Activated CD8-positive, alpha-beta memory T cell treated with anti-CD3 and anti-CD28 coated beads, Interleukin-2, amount 50 U/mL, for 4 hours (primary cell): ENCODE data around the gene LMO7.
"Not testable (repeated sequence)": the region's sequence is repeated elsewhere in the genome, so short reads cannot be mapped to it uniquely, and the experiment has no call there.

Source experiments
- DNase-seq: peaks from one replicate; pipeline ENCODE4 v3.0.0-alpha.2; 2020

LMO7 gene

DNA sequence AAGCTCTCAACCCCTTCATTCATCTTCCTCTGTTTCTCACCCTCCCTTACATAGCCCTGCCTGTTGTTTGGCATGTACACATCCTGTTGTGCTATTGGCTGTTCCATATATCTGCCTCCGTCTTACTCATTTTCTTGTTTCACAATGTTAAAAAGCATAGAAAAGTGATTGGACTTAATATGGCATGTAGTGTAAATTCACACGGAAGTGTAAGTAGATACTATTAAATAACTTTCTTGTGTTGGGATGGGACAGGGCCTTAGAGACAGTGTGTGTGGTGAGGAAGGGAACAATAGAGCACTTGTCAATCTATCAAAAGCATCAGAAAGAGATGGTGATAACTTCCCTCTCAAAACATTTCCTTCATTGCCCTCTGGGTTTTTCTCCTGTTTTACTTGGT lies 12.3 kb downstream of the LMO7 start:
- no peak for DNase-seq

DNA sequence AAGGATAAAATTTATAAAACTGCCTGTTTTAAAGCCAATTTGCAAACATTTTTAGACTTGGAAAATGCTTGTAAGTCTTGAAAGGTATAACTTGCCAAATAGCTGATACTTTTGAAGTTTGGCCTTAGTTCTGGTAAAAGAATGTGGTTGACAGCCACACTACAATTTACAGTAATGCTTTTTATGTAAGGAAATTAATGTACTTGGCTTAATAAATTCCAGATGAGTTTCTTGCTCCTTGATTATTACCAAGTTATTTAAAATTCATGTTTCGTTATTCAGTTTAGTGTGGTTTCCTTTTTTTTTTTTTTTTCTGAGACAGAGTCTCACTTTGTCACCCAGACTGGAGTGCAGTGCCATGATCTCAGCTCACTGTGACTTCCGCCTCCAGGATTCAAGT lies 14.9 kb downstream of the LMO7 start:
- no peak for DNase-seq

DNA sequence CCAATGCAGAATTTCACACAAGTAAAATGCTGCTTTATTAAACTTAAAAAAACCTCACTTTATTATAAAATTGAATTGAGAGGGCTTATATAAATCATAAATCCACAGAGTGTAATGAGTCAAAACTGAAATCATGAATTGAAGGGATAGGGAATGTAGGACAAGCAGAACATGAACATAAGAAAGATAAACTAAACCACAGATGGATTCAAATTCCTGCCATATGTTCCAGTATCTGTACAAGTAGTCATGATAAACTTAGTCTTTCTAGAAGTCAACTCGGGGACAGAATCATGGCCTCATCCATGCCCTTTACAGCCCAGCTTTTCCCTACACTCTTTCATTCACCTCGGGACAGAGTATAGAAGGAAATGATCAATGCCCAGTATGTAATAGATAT lies 16.6 kb downstream of the LMO7 start:
- no peak for DNase-seq

DNA sequence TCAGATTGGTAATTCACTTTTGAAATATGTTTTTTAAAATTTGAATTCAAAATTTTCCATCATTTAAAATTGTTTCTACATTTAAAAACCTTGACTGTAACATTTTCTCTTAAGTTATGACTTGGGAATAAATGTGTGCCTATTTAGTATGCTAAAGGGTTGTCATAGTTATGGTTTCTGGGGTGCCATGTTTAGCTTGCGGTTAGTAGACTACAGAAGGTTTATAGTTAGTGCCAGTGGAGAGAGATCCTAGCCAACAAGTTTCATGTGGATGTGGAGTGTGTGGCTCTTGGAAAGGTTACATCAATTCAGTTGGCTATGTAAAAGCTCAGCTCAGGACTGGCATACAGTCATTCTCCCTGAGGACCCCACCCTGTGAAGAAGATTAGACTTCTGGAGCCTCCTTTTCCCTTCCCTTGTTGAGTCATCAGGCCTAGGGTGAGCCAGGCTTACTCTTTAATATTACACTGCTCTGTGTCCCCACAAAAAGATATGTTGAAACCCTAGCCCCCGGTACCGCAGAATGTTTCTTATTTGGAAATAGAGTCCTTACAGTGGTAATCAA lies 20.4 kb downstream of the LMO7 start:
- no peak for DNase-seq

DNA sequence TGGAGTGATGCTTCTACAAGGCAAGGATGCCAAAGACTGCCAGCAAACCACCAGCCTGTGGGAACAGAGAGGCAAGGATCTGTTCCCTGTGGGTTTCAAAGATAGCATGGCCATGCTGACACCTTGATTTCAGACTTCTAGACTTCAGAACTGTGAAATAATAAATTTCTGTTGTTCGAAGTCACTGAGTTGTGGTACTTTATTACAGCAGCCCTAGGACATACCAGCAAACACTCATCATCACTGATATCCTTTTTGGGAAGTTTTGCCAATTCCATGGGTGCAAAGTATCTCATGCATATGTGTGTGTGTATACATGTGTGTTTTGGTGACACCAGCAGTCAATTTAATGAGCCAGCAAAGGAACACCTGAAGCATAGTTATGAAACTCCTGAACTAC lies 21.0 kb downstream of the LMO7 start:
- DNase-seq, result no peak

DNA sequence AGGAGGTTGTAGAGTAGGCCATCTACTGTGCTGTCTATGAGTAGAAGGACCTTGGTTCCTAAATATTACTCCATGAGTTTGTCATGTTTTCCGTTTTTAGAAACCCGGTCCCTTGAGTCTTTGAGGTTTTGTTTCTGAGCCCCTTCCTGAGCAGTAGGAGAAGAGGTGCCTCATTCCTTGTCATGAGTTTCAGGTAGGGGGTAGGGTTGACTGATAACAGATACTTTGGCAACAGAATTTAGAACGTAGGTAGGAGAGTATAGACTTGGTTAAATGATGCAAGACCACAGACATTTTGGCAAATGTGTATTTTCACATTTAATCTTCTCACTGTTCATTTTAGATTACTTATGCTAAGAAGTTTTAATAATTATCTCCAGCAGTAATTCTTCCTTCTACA lies 24.6 kb downstream of the LMO7 start:
- no peak for DNase-seq

DNA sequence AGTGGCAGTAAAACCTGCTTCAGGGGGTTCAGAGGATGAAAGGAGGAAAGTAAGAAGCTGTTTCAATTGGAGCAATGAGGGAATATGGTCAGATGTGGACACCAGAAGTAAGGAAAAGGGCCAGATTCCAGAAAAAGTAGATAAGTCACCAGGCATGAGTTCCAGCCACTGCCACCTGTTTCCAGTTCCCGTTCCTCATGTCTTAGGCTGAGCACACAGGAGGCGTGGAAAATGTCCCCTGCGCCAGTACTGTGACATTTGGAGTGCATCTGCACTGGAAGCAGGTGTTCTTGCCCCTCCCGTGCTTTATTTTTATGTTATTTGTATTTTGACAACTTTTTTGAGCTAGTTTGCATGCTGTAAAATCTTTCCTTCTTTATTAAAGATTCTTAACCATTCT lies 25.3 kb downstream of the LMO7 start:
- no peak for DNase-seq

DNA sequence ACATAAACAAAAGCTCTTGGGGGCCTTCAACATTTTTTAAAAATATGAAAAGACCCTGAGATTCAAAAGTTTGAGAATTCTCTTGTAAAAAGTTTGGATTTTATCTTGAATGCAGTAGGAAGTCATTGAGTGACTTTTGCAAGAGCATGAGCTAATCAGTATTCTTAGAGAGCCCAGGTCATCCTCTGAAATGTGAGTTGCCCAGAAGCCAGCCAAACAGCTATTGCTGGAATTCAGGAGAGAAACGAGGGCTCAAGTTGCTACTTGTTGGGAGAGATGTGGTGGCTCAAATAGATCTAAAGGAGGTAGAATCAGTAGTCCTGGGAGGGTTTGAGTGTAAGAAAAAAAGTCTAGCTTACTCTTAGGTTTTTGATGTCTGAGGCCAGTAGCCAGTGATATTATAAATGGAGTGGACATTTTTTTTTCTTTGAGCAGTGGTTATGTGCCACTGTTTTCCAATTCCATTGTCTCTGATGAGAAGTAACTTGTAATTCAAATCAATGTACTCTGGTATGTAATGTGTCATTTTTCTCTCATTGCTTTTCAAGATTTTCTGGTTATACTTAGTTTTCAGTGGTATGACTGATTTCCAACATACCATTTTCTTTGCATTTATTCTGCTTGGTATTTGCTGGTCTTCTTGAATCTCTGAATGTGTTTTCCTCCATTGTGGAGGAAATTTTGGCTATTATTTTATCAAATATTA lies 30.7 kb downstream of the LMO7 start:
- no peak for DNase-seq

DNA sequence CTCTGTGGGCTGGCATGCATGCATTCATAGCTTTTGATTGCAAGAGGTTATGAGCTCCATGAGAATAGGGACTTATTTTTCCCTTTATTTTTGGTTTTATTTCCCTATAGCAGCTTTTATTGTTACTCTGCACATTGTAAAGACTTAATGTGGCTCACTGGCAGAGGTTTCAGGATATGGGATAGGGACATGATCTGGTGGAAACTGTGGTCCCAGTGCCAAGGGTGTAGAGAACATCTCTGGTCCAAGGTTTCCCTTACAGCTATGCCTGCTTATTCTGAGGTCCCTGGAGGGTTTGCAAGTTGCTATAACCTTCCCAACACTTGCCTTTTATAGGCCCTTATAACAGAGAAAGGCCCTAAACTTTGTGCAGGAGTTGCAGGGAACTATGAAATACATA lies 33.6 kb downstream of the LMO7 start:
- no peak for DNase-seq

DNA sequence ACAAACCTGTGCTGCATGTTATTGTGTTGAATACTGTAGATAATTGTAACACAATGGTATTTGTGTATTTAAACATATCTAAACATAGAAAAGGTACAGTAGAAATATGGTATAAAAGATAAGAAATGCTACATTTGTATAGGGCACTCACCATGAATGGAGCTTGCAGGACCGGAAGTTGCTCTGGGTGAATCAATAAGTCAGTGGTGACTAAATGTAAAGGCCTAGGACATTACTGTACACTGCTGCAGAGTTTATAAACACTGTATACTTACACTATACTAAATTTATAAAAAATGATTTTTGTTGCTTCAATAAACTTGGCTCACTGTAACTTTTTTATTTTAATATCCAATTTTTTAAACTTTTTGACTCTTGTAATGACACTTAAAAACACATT lies 34.4 kb downstream of the LMO7 start:
- no peak for DNase-seq

DNA sequence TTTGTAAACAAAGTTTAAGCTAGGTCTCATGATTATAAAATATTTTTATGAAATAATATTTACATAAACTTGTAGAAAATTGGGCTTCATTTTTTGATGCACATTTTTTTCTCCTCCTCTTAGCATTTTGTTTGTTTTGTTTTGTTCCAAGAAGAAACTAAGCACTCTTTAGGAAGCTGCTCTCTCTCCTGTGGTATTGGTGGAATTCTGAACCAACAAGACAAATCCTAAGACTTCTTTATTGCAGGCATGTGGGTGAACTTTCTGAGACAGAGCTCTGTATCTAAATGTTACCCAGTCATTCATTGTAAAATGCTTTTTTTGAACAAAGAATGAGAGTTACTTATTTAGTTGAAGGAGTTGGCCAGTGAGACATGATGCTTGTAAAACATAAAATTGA lies 39.3 kb downstream of the LMO7 start:
- DNase-seq, result no peak

DNA sequence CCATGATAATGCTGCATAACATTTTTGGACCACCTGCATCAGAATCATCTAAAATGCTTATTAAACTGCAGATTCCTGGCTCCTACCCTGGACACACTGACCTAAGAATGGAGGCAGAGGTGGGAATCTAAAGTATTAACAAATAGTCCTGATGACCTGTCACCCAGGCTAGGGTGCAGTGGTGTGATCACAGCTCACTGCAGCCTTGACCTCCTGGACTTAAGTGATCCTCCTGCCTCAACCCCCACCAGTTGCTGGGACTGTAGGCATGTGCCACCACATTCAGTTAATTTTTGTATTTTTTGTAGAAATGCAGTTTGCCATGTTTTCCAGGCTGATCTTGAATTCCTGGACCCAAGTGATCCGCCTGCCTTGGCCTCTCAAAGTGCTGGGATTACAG lies 43.3 kb downstream of the LMO7 start:
- DNase-seq, result no peak

DNA sequence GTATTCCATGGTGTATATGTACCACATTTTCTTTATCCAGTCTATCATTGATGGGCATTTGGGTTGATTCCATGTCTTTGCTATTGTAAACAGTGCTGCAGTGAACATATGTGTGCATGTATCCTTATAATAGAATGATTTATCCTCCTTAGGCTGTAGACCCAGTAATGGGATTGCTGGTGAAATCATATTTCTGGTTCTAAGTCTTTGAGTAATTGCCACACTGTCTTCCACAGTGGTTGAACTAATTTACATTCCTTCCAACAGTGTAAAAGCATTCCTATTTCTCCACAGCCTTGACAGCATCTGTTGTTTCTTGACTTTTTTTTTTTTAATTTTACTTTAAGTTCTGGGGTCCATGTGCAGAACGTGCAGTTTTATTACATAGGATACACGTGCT lies 44.1 kb downstream of the LMO7 start:
- not testable (repeated sequence) for DNase-seq

DNA sequence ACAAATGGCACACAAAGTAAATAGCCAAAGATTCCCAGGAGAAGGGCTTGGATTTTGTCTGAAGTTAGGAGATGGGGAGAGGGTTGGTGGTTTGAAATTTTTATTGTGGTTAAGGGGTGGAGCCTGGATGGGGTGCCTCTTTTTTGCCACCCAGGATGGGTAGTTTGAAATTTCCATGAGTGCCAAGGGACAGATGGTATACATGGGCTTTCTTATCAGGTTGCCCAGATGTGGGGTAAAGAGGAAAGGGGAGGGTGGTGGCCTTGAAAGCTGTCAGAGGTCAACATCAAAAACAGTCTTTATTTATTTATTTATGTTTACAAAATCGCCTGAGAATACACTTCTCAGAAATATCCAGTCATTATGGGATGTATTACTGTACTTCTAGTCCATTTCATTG lies 46.2 kb downstream of the LMO7 start:
- no peak for DNase-seq

DNA sequence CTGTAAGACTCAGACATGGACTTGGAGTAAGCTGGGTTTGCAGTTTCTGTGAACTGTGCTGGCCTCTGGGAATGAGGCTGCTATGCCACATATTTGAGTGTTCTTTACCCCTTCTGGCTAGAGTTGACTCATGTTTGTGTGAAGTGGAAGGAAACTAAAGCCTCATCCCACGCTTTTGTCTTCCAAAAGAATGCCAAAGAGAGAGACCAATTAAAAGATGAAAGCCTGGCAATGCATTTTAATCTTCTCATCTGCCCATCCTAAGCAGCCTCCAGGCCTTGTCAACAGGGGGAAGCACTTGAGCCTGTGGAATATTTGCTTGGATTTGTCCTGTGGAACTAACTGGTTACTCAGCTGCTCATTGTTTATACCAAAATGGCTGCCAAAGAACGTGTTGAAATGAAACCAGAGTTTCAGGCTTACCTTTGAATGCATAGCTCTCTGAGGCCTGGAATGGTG lies 49.1 kb downstream of the LMO7 start:
- DNase-seq, result no peak

DNA sequence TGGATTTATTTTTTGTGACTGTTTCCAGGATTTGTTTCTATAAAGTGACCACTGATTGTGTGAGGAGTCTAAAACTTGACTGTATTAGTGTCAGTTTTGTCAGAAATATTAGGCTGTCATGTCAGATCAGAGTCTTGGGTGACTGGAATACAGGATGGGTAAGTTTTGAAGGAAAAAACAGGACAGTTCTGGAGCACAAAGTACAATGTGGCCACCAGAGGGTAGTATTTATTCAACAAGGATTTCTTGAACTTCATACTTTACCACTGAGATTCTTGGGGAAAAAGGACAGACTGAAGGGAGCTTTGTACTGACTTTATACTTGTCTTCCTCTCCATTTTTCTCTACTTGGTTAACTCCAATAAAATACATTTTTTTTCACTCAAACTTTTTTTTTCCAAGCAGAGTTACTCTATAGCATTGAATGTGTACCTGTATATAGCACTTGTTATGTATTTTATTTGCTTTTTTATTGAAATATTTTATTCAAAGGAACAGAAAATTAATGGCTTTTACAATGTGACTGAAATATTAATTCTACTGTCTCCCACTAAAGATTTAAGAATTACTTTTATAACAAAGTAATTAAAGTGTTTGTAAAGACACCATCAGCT lies 51.1 kb downstream of the LMO7 start:
- DNase-seq, result no peak

DNA sequence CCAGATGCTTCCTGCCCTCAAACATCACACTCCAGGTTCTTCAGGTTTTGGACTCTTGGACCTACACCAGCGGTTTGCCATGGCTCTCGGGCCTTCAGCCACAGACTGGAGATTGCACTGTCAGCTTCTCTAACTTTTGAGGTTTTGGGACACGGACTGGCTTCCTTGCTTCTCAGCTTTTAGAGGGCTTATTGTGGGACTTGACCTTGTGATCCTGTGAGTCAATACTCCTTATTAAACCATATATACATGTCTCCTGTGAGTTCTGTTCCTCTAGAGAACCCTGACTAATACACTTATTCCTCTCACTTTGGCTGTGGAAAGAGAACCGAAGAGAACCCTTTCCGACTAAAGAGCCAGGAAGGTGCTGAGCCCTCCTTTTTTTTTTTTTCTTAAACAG lies 53.6 kb downstream of the LMO7 start:
- DNase-seq, result no peak

DNA sequence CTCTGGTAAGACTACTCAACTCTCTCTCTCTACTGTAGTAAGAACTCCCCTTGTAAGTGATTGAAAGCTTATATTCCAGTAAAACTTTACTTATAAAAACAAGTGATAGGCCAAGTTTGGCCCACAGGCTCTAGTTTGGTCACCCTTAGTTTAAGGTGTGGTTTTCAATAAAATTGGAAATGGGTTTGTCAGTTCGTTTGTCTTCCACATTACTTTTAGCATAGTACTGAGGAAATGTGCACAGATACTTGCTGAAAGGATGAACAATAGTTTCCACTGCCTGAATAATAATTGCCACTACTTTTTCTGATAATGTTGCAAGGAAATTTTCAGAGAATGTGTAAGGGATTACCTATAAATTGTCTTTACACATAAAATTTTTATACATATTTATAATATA lies 54.5 kb downstream of the LMO7 start:
- no peak for DNase-seq

DNA sequence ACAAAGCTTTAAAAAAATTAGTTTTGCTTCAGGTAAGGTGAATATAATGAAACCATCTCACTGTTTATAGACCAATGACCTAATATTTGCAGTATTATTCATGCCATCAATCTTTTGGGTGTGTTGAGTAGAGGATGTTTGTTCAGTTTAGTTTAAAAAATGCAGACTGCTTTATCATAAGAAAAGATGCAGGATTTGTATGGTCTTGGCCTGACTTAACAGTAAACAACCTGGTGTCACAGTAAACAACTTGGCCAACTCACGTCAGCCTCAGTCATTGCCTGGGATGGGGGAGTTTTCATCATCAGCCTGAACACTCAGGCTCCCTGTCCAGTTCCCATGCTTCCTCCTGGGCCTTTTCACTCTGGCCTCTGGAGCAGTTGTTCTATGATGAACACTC lies 55.1 kb downstream of the LMO7 start:
- no peak for DNase-seq

DNA sequence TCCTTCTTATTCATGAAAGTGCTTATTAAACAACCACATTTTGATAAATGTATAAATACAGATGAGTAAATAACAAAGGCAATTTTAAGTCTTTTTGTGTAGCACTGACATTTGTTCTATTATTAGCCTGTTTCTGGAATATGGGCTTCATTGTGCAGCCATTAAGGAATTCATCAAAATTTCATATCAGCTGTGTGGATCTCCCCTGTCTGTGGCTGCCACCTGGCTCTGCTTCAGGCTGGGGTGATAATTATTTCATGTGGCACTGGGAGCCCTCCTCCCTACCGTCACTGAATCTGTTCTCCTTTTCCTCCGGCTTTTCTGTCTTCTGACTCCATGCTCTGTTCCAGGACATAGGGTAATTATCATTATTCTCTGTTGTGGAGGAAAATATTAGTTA lies 57.1 kb downstream of the LMO7 start:
- no peak for DNase-seq

DNA sequence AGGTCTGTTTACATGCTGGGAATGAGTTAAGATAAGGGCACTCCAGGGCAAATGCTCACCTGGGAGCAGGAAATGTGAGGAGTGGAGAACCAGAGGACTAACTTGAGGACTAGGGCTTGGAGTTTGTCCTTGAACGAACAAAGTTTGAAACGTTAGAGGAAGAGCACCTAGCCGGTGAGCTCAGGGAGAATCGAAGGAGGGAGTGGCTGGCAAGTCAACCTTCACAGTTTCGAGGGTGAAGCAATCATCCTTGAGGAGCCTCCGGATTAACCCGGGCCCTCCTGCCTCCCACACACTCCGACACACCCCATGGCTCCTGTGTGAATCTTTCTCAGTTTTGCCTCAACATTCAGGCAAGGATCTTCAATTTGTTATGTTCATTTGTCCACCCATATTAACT lies 58.6 kb downstream of the LMO7 start:
- no peak for DNase-seq

DNA sequence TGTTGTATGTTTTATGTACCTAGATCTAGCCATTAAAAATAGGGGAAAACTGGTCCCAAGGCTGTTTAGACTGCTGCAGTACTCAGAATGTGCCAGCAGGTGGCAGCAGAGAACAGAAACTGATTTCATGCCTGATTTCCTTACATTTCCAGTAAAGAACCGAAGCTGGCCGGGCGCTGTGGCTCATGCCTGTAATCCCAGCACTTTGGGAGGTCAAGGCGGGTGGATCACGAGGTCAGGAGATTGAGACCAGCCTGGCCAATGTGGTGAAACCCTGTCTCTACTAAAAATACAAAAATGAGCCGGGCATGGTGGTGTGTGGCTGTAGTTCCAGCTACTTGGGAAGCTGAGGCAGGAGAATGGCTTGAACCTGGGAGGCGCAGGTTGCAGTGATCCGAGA lies 59.8 kb downstream of the LMO7 start:
- DNase-seq, result peak; percentile 75

DNA sequence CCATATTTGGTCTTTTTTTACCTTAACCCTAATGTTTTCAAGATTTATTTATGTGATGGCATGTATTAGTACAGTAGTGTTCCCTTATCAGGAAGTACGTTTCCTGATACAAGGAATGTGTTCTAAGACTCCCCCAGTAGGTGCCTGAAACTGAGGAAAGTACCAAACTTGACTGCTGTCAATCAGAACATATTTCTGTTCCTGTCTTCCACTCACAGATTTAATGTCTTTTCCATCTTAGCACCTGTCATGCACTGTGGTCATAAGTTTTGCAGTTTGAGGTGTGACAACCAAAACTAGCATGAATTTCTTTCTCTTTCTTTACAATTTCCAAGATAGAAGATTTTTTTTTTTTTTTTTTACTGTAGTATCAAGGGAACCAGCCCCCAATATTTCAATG lies 62.9 kb downstream of the LMO7 start:
- no peak for DNase-seq

DNA sequence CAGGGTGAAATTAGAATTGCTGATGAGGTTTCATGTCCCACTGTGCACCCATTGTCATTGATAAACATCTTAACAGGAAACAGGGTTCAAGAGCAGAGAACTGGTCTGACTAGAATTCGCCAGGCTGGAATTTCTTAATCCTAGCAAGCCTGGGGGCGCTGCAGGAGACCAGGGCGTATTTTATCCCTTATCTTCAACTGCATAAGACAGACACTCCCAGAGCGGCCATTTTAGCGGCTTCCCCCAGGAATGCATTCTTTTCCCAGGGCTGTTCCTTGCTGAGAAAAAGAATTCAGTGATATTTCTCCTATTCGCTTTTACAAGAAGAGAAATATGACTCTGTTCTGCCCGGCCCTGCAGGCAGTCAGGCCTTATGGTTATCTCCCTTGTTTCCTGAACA lies 63.6 kb downstream of the LMO7 start:
- not testable (repeated sequence) for DNase-seq

DNA sequence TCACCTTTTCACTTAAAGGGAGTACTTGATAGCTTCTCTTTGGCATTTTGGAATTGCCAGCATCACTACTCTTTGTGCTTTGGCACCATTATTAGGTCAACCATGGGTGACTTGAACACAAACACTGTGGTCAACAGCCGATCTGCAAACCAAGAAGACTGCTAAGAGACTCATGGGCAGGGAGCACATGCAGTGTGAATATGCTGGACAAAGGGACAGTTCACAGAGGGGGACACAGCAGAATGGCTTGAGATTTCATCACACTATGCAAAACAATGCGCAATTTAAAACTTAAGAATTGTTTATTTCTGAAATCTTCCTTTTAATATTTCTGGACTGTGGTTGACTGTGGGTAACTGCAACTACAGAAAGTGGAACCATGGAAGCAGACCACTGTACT lies 64.4 kb downstream of the LMO7 start:
- DNase-seq, result no peak
